Stimulated activated CD8-positive, alpha-beta memory T cell treated with anti-CD3 and anti-CD28 coated beads, Interleukin-15, amount 100 ng/mL, for 4 hours (primary cell): ENCODE measurements around the gene SNX13.
"Not testable (repeated sequence)": the region's sequence is repeated elsewhere in the genome, so short reads cannot be mapped to it uniquely, and the experiment has no call there.

Experiments
- DNase-seq, 2 donors: peaks; one replicate each; pipeline ENCODE4 v3.0.0-alpha.2; 2020; ENCODE audit warnings: low read depth in 2 of 2

Gene SNX13

GRCh38 chr7:17849504-17849903, 90.8 kb downstream of the SNX13 start:
- no peak for DNase-seq

- no peak for DNase-seq
These were observed 91.8 kb downstream of the SNX13 start for GRCh38 chr7:17848516-17848915.

GRCh38 chr7:17846935-17847334, 93.4 kb downstream of the SNX13 start:
- DNase-seq, result no peak

- no peak for DNase-seq
These were observed 95.1 kb downstream of the SNX13 start for GRCh38 chr7:17845197-17845547.

- no peak for DNase-seq
These were observed 95.6 kb downstream of the SNX13 start for GRCh38 chr7:17844514-17845196.

GRCh38 chr7:17844022-17844421, 96.3 kb downstream of the SNX13 start:
- DNase-seq, result no peak

GRCh38 chr7:17843041-17843440, 97.3 kb downstream of the SNX13 start:
- no peak for DNase-seq

- DNase-seq, result no peak
These were observed 107.4 kb downstream of the SNX13 start for GRCh38 chr7:17832820-17833355.

- no peak for DNase-seq
These were observed 108.1 kb downstream of the SNX13 start for GRCh38 chr7:17832242-17832641.

- DNase-seq, result no peak
These were observed 110.1 kb downstream of the SNX13 start for GRCh38 chr7:17830206-17830605.

GRCh38 chr7:17829001-17829400, 111.3 kb downstream of the SNX13 start:
- DNase-seq, result no peak

GRCh38 chr7:17822547-17823173, 117.6 kb downstream of the SNX13 start:
- no peak for DNase-seq

- no peak for DNase-seq
These were observed 123.4 kb downstream of the SNX13 start for GRCh38 chr7:17816903-17817302.

GRCh38 chr7:17815318-17815717, 125.0 kb downstream of the SNX13 start:
- no peak for DNase-seq

- no peak for DNase-seq
These were observed 126.2 kb downstream of the SNX13 start for GRCh38 chr7:17814058-17814457.

GRCh38 chr7:17809215-17809614, 131.1 kb downstream of the SNX13 start:
- DNase-seq, result not testable (repeated sequence)

- DNase-seq, result no peak
These were observed 133.1 kb downstream of the SNX13 start for GRCh38 chr7:17807242-17807641.

- no peak for DNase-seq
These were observed 133.7 kb downstream of the SNX13 start for GRCh38 chr7:17806631-17807030.

GRCh38 chr7:17802056-17802455, 138.2 kb downstream of the SNX13 start:
- no peak for DNase-seq

GRCh38 chr7:17792075-17792936, 148.0 kb downstream of the SNX13 start:
- no peak for DNase-seq

GRCh38 chr7:17787257-17787656, 153.0 kb downstream of the SNX13 start:
- DNase-seq, result no peak

- no peak for DNase-seq
These were observed 153.9 kb downstream of the SNX13 start for GRCh38 chr7:17786314-17786852.
